Embryonic facial prominence (tissue), 1 donor: ENCODE data around the gene MYH10.

Source experiments
- DNase-seq: peaks from one replicate; pipeline ENCODE4 v3.0.0-alpha.2; 2016; ENCODE audit errors: extremely low spot score

The MYH10 gene

GRCh38 chr17:8494506-8495111 lies 135.9 kb downstream of the MYH10 start:
- no peak for DNase-seq

- no peak for DNase-seq
Observed at GRCh38 chr17:8494021-8494420, 136.5 kb downstream of the MYH10 start.

- no peak for DNase-seq
Observed at GRCh38 chr17:8492121-8492520, 138.4 kb downstream of the MYH10 start.

- no peak for DNase-seq
Observed at GRCh38 chr17:8490256-8491023, 140.1 kb downstream of the MYH10 start.

- no peak for DNase-seq
Observed at GRCh38 chr17:8489841-8490240, 140.7 kb downstream of the MYH10 start.

- no peak for DNase-seq
Observed at GRCh38 chr17:8488901-8489300, 141.6 kb downstream of the MYH10 start.

GRCh38 chr17:8488491-8488890 lies 142.0 kb downstream of the MYH10 start:
- DNase-seq = no peak

GRCh38 chr17:8487743-8488142 lies 142.8 kb downstream of the MYH10 start:
- DNase-seq = no peak

GRCh38 chr17:8487130-8487645 lies 143.3 kb downstream of the MYH10 start:
- DNase-seq = no peak

- no peak for DNase-seq
Observed at GRCh38 chr17:8485491-8485890, 145.0 kb downstream of the MYH10 start.

- no peak for DNase-seq
Observed at GRCh38 chr17:8484465-8484864, 146.1 kb downstream of the MYH10 start.

- no peak for DNase-seq
Observed at GRCh38 chr17:8482546-8482945, 148.0 kb downstream of the MYH10 start.

- DNase-seq = no peak
Observed at GRCh38 chr17:8481703-8482102, 148.8 kb downstream of the MYH10 start.

GRCh38 chr17:8481089-8481488 lies 149.4 kb downstream of the MYH10 start:
- no peak for DNase-seq

GRCh38 chr17:8480011-8480976 lies 150.2 kb downstream of the MYH10 start:
- no peak for DNase-seq

GRCh38 chr17:8479431-8479947 lies 151.0 kb downstream of the MYH10 start:
- no peak for DNase-seq

- DNase-seq = no peak
Observed at GRCh38 chr17:8477715-8478441, 152.6 kb downstream of the MYH10 start.

- no peak for DNase-seq
Observed at GRCh38 chr17:8477171-8477570, 153.4 kb downstream of the MYH10 start.

GRCh38 chr17:8476741-8477140 lies 153.8 kb downstream of the MYH10 start:
- DNase-seq = no peak

- no peak for DNase-seq
Observed at GRCh38 chr17:8475781-8476180, 154.7 kb downstream of the MYH10 start.

- no peak for DNase-seq
Observed at GRCh38 chr17:8475227-8475626, 155.3 kb downstream of the MYH10 start.
